GM19240 (cell line): ENCODE measurements around the gene BHLHE41.

ENCODE experiments used
- DNase-seq: peaks from one replicate; pipeline ENCODE4 v3.0.0; 2011; ENCODE audit warnings: low spot score; ENCODE audit not compliant: insufficient read length

The BHLHE41 gene

GRCh38 chr12:26080911-26081310, 43.9 kb downstream of the BHLHE41 start:
- no peak for DNase-seq

- no peak for DNase-seq
Observed at GRCh38 chr12:26077915-26078702, 46.7 kb downstream of the BHLHE41 start.
